GM19238 (cell line): ENCODE measurements around the gene KARS1.

Source experiments
- DNase-seq: peaks from one replicate; pipeline ENCODE4 v3.0.0; 2011; ENCODE audit warnings: low spot score; ENCODE audit not compliant: insufficient read length

The KARS1 gene

DNA sequence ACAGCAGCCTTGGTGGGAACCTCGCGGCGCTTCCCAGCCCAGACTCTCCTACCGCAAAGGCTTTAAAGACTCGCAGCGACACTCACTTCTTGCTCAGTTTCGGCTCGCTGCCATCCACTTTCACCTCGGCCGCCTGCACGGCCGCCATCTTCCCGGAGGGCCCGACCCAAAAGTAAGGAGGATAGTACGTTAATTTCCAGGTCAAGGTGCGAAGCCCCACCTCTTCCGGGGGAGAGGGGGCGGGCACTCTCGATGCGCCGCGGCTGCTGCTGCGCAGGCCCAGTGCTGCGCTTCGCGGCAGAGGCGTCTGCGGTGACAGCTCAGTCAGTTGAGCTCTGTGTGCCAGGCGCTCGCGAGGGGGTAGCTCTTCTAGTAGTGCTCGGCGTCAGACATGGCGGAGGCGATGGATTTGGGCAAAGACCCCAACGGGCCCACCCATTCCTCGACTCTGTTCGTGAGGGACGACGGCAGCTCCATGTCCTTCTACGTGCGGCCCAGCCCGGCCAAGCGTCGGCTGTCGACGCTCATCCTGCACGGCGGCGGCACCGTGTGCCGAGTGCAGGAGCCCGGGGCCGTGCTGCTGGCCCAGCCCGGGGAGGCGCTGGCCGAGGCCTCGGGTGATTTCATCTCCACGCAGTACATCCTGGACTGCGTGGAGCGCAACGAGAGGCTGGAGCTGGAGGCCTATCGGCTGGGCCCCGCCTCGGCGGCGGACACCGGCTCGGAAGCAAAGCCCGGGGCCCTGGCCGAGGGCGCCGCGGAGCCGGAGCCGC lies at the start of gene KARS1, which contains the start of gene TERF2IP:
KARS1 (minus strand) TSS at position 174 of the 773 bp plus-strand sequence; CDS start at position 148, 26 bp downstream.
TERF2IP (plus strand) TSS at position 282 of the 773 bp plus-strand sequence; CDS start at position 392, 110 bp downstream.
- DNase-seq: peak; percentile 81

- no peak for DNase-seq
These were observed 48.2 kb upstream of the KARS1 start for GRCh38 chr16:75695708-75696107.

DNA sequence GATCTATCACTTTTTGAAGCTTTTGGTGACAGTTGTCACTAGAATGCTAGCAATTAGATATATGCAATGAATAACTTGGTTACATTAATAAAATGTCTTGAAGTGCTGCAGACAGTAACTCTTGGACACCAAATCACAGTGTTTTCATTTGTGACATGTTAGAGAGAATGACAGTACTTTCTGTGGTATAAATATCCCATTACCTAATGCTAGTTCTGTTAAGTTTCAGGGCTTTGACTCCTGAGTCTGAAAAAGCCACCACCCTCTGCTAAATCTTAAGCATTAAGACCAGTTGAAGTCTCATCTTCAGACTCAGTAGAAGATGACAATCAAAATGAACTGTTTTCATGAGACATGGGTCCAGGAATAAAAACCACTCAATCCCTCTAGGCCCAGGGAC lies 39.9 kb upstream of the KARS1 start:
- DNase-seq: no peak

- no peak for DNase-seq
These were observed 34.8 kb upstream of the KARS1 start for GRCh38 chr16:75682308-75682707.

- DNase-seq: no peak
These were observed 31.9 kb upstream of the KARS1 start for GRCh38 chr16:75679366-75679765.

- DNase-seq: no peak
These were observed 29.4 kb upstream of the KARS1 start, which contains the start of gene CPHXL2 for GRCh38 chr16:75676909-75677308. CPHXL2 (minus strand) TSS chr16:75677009; CDS start chr16:75676999, 10 bp downstream.

DNA sequence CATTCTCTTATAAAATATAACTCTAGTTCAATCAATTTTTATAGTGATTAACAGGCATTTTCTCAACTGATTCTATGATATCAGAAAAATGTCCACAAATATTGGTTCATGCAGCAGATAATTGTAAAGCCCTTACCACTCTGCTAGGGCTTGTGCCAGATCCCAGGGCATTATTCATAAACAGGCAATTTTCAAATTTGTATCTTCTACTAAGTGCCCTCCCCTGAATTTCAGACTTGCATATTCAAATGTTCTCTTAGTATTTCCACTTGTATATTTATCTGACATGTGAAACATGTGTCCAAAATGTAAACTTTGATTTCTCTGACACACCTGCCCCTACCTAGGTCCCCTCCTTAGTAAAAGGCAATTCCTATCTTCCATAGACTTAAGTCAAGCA lies 20.0 kb upstream of the KARS1 start:
- no peak for DNase-seq

GRCh38 chr16:75660726-75661302 lies 13.3 kb upstream of the KARS1 start:
- DNase-seq: no peak

DNA sequence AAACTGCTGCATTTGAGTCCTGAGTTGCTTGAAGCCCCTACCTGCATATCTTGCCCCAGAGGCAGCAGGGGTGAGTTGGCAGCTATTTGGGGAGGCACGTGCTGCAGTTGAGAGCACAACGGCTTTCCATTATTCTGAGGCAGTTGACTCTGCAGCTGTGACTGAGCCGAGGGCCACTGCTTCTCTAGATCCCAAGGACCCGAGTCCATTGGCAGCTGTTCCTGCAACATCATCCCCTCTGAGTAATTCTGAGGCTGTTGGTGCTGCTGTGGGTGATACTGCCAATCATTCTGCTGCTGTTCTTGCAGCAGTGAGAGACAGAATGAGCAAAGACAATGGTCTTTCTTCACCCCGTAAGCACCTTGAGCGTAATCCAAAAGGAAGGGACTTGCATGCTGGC lies 12.9 kb upstream of the KARS1 start:
- DNase-seq: no peak

- DNase-seq: no peak
These were observed 10.7 kb upstream of the KARS1 start for GRCh38 chr16:75658175-75658574.

DNA sequence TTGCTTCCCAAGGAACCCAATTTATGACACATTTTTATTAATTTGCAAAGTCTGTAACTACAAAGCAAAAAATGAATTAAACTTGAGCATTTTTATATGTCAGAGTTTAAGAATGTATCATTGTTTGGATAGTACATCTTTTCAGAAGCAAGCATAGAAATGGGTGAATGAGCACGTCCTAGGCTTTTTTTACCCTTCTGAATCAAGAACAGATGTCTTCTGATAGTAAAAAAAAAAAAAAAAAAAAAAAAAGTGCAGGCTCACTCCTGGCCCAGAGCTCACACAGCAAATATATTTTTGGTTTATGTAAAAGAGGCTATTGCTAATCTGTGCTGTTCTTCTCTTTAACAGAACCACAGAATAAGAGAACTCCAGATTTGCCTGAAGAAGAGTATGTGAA lies 6.5 kb upstream of the KARS1 start:
- no peak for DNase-seq

DNA sequence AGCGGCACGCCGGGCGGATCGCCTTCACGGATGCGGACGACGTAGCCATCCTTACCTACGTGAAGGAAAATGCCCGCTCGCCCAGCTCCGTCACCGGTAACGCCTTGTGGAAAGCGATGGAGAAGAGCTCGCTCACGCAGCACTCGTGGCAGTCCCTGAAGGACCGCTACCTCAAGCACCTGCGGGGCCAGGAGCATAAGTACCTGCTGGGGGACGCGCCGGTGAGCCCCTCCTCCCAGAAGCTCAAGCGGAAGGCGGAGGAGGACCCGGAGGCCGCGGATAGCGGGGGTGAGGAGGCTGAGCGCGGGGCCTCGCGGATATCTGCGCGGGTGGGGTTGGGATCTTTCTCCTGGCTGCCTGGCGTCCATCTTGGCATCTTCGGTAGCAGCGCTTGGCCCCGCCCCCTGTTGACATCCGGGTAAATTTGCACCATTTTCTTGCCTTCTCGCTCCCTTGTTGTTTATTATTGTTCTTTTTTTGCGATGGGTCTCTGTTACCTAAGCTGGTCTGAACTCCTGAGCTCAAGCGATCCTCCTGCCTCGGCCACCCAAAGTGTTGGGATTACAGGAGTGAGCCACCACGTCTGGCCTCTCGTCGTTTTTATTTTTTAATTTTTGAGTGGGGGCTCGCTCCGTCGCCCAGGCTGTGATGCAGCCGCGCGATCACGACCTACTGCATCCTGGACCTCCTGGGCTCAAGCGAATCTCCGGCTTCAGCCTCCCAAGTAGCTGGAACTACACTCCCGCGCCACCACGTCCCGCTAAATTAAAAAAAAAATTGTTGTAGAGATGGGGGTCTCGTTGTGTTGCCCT lies 1.0 kb upstream of the KARS1 start:
- DNase-seq: peak; percentile 50

DNA sequence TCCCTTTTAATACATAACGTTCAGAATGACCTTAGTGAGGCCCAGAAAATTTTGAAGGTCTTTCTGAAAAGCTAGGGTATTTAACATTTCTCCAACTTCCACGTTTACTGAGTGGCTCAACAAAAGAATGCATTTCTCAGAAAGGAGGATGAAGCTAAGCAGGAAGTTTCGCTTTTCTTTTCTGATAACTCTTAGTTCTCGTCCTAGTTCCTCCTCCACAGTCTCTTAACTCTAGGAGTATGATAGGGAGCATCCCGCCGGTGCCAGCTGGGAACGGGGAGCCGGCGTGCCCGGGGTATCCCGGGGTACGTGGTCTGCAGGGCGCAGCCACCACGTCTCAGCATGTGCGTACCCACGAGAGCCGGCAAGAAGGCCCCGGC lies 363 bp downstream of the KARS1 start:
- DNase-seq: no peak

DNA sequence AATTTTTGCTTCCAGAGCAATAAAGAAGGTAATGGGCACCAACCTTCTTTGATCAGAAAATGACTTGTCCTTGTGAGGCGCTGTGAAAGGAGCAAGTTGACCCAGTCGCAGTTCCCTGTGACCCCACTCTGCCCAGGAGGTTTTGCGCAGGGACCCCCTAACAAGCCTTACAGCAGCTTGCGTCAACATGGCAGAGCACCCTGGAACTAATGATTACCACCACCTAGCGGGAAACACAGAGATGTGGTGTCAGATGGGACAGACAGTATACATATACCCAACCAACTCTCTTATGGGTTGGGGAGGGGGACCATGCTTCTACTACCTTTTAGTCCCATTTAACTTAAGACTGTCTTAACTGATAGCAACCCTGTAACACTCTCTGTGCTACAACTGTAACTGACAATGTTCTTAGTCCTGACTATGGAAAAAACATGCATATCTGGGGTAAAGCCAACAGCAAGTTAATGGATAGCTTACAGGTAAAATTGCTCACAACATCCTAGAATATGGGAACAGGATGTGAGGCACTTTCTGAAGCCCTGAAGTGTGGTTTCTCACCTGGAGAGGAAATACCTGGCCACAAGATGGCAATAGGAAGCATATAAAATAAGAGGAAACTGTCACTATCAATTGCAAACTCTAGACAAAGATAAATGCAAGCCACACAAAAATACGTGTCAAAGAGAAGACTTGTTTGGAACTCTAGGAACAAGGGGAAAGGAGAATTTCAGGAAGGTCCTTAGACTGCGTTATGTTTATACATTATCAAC lies 3.0 kb downstream of the KARS1 start:
- no peak for DNase-seq

- no peak for DNase-seq
These were observed 6.9 kb downstream of the KARS1 start for GRCh38 chr16:75640598-75640997.

GRCh38 chr16:75635036-75635435 lies 12.4 kb downstream of the KARS1 start:
- DNase-seq: no peak

- DNase-seq: no peak
These were observed 14.6 kb downstream of the KARS1 start for GRCh38 chr16:75632857-75633256.

- DNase-seq: no peak
These were observed 17.4 kb downstream of the KARS1 start for GRCh38 chr16:75630052-75630451.

DNA sequence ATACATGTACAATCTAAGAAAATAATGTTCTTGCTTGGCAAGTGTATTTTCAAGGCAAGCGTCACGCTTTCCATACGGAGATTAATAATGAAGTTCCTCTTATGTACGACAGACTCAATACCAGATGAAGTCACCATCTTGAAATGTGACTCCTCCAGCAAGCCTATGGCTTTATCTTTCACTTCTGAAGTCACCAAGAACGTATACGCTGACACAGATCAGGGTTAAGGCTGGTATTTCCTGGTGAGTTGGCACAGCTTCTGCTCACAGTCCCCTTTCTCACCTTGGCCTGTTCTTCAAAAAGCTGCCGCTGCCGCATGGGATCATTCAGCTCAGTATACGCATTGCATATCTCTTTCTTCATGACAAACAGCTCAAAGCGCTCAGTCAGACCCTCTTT lies 18.3 kb downstream of the KARS1 start:
- DNase-seq: no peak

DNA sequence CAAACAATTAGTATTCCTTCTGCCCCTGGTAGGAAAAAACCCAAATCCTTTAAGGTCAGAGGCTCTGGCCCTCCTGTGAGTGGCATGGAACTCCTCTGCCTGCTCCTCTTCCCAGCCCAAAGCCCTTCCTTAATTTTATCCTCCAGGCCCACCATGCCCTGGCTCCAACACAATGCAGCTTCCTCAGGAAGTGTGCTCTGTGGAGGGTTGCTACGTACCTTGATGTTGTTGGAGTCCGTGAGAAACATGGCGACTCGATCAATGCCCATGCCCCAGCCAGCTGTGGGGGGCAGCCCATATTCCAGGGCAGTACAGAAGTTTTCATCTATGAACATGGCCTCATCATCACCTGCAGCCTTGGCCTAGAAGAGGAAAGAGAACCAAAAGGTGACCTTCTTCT lies 19.1 kb downstream of the KARS1 start:
- no peak for DNase-seq

GRCh38 chr16:75627851-75628250 lies 19.6 kb downstream of the KARS1 start:
- no peak for DNase-seq
